SKM-1 (cell line): Measurements from ENCODE around the gene PTPRK.

Experiments
- DNase-seq: peaks from one replicate; lab custom pipeline; 2025; ENCODE audit not compliant: unreplicated experiment; lab: John Stamatoyannopoulos, UW

Gene PTPRK

DNA sequence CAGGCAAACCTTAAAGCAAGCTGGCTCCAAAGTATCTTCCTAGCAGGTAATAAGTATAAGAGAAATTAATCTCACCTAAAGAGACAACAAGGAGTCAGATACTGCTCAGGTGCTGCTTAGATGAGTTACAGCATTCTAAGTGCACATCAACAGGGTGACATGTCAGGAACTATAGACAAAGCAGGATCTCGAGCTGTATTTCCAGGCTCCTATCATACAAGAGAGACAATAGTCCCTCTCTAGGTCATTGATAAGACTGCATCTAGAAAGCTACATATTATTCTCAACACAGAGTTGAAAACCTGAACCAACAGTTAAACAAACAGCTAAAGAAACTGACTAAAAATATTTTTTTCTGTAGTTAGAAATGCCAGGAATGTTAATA, 3.9 kb downstream of the PTPRK start:
- DNase-seq = no peak

DNA sequence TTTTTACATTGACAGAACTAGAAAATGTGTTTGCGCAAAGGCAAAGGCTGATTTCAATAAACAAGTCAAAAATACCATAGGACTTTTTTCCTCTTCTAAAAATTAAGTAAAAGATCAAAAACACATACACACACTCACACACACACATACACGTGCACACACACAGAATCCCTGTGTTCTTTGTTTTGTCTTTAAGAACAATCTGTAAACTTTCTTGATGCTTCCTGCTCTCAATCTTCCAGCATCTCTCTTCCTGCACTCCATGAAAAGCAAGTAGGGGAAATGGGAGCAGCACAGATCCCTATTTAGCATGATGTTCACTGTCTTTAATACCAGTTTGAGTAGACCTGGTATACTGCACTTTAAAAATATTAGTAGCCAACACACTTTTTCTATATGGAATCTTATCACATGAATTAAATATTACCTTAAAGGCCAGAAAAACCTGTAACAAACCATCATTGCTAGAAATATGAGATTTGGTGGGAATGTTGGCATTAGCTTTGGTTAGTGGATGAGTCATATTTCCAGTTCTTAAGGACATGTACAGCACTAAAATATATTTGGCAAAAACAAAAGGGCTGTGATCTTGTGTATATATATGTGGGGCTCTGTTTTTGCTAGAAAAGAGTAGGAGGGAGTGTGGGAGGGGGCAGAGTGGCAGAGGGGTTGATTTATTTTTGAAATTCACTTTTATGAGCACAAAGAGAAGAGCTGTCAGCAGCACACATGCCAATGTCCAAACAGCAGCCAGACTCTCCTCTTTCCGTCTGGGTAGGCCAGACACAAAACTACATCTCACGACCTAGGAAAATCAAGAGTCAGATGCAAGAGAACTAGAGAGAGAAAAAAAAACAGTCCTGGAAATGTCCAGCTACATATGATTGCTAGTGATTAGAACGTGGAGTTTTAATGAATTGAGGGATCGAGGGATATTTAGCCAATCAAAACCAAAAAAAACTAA, 4.6 kb downstream of the PTPRK start:
- DNase-seq = no peak

DNA sequence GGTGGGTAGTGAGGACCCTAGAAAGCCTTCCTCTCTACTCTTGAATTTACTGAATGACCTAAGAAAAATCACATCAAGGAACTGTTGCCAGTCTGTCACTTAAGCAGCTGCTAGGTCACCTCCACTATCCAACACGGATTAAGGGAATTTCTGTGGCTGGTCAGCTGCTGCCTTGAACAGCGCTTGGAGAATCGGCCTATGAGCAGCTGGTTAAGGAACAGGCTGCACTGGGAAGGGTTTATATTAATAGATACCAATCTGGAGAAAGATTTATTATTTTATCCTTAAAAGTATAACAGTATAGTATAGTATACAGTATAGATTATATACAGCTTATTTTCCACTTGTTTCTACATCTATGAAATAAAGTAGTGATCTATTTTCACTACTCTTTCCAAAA, 6.5 kb downstream of the PTPRK start:
- DNase-seq = no peak

DNA sequence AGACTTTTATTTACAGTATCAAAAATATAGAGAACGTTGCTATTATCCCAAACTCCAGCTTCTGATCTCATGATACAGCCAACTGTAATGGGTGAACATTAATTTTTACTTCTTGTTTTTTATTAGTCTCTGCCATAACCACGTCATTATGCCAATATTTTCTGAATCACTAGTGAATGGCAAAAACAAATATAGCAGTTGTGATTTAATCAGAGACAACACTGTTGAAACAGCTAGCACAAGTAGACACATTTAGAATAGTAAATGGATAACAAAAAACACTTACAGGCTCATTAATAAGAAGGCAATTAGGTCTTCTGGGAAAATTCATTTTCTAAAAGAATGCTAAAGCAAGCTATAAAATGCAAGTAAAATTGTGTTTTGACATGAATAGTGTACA, 8.1 kb downstream of the PTPRK start:
- DNase-seq = no peak

DNA sequence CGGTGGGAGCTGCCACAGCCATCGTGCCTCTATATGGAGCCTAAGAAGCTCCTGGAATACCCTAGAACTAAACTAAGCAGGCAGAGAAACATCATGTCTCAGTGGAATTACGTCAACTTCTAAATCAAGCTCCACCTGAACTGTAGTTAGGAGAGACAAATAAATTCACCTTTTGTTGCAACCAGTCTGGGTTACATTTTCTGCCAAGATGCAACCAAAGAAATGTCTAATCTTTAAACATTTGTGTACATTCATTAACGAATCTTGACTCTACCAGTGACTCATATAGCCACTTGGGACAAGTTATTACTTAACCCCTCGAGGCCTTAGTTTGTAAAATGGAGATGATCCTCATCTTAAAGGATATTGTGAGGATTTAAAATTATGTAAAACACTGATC, 8.9 kb downstream of the PTPRK start:
- no peak for DNase-seq

DNA sequence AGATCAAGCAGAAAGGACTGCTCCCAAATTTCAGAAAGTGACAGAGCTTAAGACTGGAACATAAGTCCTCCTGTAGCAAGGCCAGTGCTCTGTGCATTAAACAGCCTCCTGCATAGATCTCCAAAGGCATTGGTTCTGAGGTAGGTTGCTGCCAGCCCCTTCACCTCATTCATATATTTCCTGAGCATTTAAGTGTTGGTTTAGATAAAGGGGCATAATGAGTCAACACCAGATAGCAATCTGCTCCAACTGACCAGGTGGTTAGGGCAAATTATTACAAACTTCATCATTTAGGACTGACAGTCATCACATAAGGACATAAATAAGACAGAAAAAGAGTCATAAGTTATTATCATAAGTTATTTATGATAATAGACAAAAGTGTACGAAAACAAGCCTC, 10.7 kb downstream of the PTPRK start:
- DNase-seq = no peak

DNA sequence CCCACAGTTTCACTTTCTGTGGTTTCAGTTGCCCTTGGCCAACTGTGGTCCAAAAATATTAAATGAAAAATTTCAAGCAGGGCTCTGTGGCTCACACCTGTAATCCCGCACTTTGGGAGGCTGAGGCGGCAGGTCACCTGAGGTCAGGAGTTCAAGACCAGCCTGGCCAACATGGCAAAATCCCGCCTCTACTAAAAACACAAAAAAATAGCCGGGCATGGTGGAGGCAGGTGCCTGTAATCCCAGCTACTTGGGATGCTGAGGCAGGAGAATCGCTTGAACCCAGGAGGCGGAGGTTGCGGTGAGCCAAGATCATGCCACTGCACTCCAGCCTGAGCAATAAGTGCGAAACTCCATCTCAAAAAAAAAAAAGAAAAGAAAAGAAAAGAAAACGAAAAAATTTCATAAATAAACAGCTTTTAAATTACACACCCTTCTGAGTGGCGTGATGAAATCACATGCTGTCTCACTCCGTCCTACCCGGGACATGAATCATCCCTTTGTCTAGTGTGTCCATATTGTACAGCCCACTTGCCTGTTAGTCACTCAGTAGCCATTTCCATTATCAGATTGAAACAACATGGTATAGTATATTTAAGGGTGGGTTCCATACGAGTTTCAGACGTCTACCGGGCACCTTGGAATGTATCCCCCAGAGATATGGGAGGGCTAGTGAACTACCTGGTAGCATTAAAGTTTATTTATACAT, 11.7 kb downstream of the PTPRK start:
- no peak for DNase-seq

DNA sequence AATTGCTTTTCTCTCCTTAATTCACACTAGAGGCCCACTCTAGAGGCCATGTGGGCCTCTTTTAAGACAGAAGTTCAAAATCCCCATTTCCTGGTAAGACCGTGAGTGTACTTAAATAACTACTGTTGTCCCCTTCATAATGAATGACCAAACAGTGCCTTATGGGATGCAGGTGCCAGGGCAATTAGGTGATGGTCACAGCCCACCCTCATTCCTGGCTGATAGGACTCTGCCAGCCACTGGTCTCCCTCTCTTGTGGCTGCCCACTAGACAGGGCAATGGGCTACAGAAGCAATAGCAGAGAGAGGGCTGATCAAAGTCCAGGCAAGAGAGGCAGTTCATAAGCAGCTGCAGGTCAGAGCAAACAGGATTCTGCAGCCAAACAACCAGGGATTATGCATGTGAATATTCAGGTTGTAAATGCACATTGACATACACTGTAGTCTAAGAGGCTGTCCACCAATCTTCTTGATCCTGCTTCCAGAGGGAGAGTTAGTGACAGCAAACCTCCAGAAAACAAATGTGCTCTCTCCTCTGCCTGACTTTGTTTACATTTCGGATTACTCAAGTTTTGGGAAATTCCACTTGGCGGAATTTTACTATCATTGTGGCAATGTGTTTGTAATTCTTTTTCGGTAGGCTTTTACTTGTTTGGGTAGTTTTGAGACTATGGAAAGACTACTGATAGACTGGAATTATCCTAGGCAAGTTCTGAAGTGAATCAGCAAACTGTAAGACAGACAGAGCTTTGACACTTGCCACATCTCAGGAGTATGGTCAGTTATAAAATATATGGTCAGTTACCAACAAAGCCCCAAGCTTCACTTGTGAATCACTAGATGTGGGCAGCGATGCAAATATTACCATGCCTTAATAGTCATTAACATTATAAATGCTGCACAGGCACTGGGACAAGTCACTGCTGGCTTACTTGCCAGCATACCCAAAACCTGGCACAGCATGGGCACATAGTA, 12.8 kb downstream of the PTPRK start:
- no peak for DNase-seq

DNA sequence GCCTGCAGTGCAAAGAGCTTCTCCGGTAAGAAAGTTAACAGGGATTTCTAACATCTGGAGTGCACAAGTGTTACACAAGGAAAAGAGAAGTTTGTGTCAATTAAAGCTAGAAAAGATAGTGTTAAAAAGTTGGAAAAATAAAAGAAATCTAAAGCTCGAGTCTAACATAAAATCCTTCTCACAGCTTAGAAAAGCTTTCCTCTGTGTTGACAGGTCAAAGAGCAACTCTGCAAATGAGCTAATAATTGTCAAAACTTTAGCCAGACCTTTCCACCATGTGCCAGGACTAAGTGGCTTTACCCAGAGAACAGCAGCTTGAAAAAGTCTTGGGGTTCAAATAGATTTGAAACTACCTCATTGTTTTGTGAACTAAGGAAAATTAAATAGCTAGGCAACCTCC, 14.8 kb downstream of the PTPRK start:
- no peak for DNase-seq

DNA sequence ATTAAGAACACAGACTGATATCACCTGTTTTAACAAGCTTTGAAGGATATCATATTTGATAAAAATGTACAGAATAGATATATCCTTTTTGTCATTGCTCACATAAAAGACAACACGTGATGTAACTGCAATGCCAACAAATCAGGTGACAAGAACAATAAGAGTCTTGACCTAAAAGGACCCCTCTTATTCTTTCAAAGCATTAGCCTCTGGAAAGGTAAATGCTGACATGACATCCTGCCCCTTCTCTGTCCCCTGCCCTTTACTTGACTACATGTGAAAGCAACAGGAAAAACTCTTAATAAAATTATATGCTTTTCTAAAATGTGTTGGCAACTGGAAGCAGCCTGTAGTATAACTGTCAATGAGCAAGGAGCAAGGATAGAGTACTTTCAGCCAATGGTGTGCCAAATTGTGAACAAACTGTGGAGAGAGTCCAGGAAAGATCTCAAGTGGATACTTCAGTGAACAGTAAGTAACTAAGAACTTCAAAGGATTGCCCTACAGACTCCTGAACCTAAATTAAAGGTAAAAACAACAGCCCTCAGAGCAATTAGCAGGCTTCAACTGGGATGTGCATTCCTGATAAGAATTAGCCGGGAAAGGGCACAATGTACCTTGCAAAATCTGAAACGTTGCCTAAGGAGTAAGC, 16.3 kb downstream of the PTPRK start:
- DNase-seq = no peak

DNA sequence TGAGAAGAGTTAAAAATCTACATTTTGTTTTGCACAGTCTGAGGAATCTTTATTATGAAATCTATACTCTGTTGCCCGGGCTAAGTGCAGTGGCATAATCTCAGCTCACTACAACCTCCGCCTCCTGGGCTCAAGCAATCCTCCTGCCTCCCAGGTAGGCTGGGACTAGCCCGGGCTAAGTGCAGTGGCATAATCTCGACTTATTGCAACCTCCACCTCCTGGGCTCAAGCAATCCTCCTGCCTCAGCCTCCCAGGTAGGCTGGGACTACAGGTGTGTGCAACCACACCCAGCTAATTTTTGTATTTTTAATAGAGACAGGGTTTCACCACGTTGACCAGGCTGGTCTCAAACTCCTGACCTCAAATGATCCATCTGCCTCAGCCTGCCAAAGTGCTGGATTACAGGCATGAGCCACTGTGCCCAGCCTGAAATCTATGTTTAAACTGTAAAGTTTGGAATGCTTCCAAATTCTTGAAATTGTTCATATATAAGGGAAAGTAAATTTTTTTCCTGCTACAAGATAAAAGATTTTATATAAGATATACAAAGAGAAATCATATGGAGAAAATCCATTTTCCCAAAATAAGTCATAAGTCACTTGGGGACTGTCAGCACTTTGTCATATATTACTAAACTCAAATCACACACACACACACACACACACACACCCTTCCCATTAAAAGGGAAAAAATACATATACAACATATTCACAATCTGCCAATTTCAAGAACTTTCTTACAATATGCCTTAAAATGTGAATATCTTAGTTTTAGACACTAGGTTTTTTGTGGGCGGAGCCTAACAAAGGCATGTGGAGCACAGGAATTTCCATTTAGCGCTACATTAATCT, 19.4 kb downstream of the PTPRK start:
- DNase-seq = no peak

DNA sequence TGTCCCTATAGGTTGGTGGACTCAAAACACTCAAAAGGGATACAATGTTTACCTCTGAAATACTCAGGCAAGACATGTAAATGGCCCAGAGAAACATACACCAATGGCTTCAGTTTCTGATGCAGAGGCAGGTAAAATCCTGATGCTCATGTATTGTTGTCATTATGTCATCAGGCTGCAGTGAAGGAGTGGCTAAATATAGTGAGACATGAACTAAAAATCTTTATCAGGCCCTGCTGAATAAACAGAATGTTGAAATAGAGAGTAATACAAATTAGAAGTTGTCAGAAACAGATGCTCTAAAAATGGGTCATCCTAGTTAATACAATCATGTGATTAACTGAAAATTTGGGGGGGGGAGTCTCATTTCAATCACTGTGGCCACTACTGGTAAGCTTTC, 20.4 kb downstream of the PTPRK start:
- DNase-seq = no peak

DNA sequence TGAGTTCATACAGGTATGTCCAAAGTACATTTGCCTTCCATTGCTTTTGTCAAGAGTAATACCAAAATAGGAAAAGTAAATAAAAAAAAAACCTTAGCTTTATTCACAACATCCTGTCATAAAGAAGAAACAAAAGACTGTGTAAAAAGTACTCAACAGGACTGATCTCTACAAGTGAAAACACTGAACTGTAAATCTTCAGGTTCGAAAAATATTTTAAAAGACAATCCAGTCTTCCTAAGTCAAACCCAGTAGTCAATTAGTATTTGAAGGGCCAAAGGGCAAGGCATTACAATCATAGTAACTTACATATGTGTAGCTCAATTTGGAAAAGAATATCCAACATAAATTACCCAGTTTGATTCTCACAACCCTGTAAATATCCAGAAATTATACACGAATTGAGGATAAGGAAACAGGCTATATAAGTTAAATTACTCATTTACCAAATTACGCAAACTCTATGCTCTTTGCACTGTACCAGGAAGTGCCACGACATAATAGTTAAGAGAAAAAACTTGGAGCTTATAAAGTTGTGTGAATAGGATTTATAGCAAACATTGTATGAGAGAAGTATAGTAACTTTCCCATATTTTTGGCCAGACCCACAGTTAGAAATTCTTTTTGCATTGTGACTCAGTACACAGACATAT, 21.2 kb downstream of the PTPRK start:
- DNase-seq = no peak

DNA sequence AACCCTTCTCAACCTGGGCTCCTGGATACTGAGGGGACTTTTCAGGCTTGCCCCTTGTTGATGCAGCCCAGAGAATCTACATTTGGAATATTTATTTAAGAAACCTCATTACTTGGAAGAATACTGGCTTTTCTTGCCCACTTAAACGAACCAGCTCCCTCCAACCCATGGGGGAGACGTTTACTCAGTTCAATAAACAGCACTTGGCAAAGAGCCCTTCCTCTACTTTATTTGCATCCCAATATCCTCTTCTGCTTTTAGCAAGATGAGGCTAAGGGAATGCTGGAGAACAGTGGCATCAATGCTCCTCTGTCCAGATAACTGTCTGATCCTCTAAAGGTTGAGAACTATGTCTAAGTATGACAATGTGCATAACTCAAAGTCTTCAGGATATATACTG, 22.2 kb downstream of the PTPRK start:
- DNase-seq = no peak

DNA sequence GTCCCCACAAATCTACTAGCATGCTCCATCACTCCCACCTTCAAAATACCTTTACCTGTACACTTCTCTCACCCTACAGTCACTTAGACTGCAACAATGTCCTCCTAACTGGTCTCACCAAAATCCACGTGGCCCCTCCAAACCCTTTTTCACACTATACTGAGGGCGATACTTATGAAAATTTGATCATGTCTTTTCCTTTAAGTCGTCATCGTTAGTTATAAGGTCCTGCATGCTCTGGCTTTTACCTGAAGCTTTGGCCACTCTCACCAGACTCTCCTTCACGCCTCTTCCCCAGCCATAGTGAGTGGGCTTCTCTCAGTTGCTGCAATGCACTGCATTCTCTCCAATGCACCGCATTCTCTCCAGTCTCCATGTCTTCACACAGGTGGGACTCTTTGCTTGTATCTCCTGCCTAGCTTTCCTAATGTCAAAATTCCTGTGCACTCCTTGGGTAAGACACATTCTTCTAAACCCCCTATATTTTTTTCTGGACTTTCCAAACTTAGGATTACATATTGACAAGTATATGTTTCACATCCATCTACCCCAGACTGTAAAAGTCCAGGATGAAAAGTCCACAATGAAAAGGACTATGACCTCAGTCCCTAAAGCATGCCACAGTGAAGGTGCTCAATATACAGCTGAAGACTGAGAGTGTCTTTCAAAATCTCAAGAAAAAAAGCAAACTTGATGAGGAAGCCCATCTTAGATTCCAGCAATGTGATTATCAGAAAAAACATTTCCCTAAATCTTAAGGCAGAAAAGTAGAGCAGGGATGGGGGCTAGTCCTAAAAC, 24.7 kb downstream of the PTPRK start:
- no peak for DNase-seq

DNA sequence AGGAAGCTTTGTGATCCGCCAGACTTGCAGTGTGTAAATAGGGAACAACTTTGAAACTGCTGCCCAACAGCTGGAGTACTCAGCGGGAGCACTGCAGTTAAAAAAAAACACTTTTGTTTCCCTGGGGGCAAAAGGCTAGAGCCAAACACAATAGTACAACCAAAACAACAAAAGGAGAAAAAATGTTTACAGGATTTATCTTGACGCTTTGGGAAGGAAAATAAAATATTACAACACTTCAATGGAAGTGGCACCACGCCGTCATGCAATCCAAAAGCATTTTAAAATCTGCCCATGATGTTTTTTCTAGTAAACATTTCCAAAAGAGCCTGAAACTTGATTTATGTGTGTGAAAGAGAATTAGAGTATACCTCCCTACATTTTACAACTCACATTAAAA, 26.0 kb downstream of the PTPRK start:
- no peak for DNase-seq

DNA sequence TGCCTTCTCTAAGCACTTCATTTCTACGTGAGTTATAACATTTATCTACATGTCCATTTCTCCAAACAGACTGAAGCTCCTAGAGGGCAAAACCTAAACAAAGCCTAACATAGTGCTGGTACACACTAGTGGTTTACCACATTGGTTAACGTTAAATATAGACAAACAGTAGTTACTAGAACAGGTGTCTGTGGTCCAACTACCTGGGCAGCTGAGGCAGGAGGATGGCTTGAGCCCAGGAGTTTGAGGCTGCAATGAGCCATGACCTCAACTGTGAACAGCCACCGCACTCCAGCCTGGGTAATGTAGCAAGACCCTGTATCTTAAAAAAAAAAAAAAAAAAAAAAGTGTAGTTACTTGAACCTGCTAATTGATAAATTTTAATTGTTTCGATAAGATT, 26.5 kb downstream of the PTPRK start:
- no peak for DNase-seq

DNA sequence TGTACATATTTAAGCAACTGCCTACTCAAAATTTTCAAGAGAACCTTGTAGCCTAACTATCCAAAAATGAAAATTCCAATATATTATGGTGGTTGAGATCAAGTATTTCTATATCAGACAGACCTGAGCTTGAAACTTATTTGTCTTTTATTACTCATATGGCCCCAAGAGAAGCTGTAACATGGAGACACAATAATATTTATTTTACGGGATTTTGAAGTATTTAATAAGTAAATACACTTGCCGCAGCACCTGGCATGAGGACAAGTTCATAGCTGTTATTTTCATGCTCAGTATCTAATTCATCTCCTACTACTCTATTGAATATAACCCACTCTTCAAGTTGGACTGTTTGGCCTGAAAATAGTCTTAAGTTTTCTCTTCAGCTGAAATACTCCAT, 28.0 kb downstream of the PTPRK start:
- DNase-seq = no peak
